Brain microvascular endothelial cell (primary cell): ENCODE data around the gene PRDM16.
"Not testable (repeated sequence)": the region's sequence is repeated elsewhere in the genome, so short reads cannot be mapped to it uniquely, and the experiment has no call there.

Source experiments
- DNase-seq: peaks from one replicate; pipeline ENCODE4 v3.0.0-alpha.2; 2020
- H3K27ac ChIP-seq: fragments of 250-450 bp; sonication (Bioruptor Pico); 2 replicates; pipeline ENCODE4 v1.5.1; 2020; ENCODE audit warnings: mild to moderate bottlenecking, moderate library complexity
- H3K27me3 ChIP-seq: fragments of 250-450 bp; sonication (Bioruptor Pico); replicated peaks from 2 replicates; pipeline ENCODE4 v1.5.1; 2020; ENCODE audit warnings: mild to moderate bottlenecking
- H3K36me3 ChIP-seq: fragments of 250-450 bp; sonication (Bioruptor Pico); replicated peaks from 2 replicates; pipeline ENCODE4 v1.5.1; 2020; ENCODE audit warnings: mild to moderate bottlenecking
- H3K4me3 ChIP-seq: 2 replicates; pipeline ENCODE4 v1.5.1; 2011; ENCODE audit warnings: low read depth, mild to moderate bottlenecking, control low read depth, low read length, moderate library complexity
- CTCF ChIP-seq: IDR thresholded peaks from 2 replicates; pipeline ENCODE4 v1.5.1; 2011; ENCODE audit warnings: low read depth, mild to moderate bottlenecking, moderate library complexity, low read length, control low read depth, inconsistent platforms; ENCODE audit errors: missing control alignments
- in situ Hi-C: cut with HindIII; loops from 2 replicates; pipeline ENCODE4 v1.10.0; 2017; ENCODE audit warnings: low sequenced_read_pairs, low pct_ligation_motif_present

Gene PRDM16

GRCh38 chr1:3160647-3161145 is 91.7 kb downstream of the PRDM16 start:
- Histone ChIP-seq H3K4me3 (no peak overlapping the region), H3K36me3 (no peaks in the 10 kb centered on the region), H3K27ac (no peak overlapping the region), H3K27me3 (no peaks in the 10 kb centered on the region)
- no peak for TF ChIP-seq CTCF
- no peak for DNase-seq
- in situ Hi-C loops, result no loop called here

GRCh38 chr1:3161176-3161840 is 92.3 kb downstream of the PRDM16 start:
- no peak for TF ChIP-seq CTCF
- in situ Hi-C loops, result no loop called here
- Histone ChIP-seq H3K4me3 (no peak overlapping the region), H3K36me3 (no peaks in the 10 kb centered on the region), H3K27me3 (no peaks in the 10 kb centered on the region), H3K27ac (no peak overlapping the region)
- no peak for DNase-seq

- no peak for DNase-seq
- in situ Hi-C loops, result no loop called here
- Histone ChIP-seq H3K27ac (no peak overlapping the region), H3K36me3 (no peaks in the 10 kb centered on the region), H3K4me3 (no peak overlapping the region), H3K27me3 (no peaks in the 10 kb centered on the region)
- TF ChIP-seq CTCF, result no peak
Observed at GRCh38 chr1:3162322-3162882, 93.4 kb downstream of the PRDM16 start.

- in situ Hi-C loops, result no loop called here
- no peak for TF ChIP-seq CTCF
- Histone ChIP-seq H3K4me3 (no peak overlapping the region), H3K27ac (no peak overlapping the region), H3K27me3 (no peaks in the 10 kb centered on the region), H3K36me3 (no peaks in the 10 kb centered on the region)
- DNase-seq, result no peak
Observed at GRCh38 chr1:3163356-3163755, 94.4 kb downstream of the PRDM16 start.

GRCh38 chr1:3164671-3165070 is 95.7 kb downstream of the PRDM16 start:
- no peaks in the 10 kb centered on the region for H3K27me3 ChIP-seq
- H3K27ac ChIP-seq, result no peak overlapping the region
- no peaks in the 10 kb centered on the region for H3K36me3 ChIP-seq
- no peak for TF ChIP-seq CTCF
- in situ Hi-C loops, result no loop called here
- no peak overlapping the region for H3K4me3 ChIP-seq
- no peak for DNase-seq

GRCh38 chr1:3165189-3165588 is 96.2 kb downstream of the PRDM16 start:
- H3K36me3 ChIP-seq, H3K27ac ChIP-seq, in situ Hi-C loops, H3K27me3 ChIP-seq, DNase-seq, H3K4me3 ChIP-seq: not testable (repeated sequence)
